ENCODE results near the gene NPM1. TPM values are rescaled to one million over a fixed set of nuclear protein-coding genes. Genes with fewer than 3 reads are reported as not detected.
"Not testable (repeated sequence)": the region's sequence is repeated elsewhere in the genome, so short reads cannot be mapped to it uniquely, and the experiment has no call there.

The NPM1 gene
- total RNA-seq, 1 experiment from 2014 or later, result 1,998 TPM

GRCh38 chr5:171355302-171355724 lies 32.3 kb upstream of the NPM1 start:
- TF ChIP-seq CTCF (conservative IDR thresholded peaks at IDR 0.05; ENCODE audit: low read depth, low read length) (no peak), EZH2 (IDR thresholded peaks at IDR 0.05; ENCODE audit: borderline replicate concordance, low read depth, low read length, poor library complexity, severe bottlenecking) (no peak)
- no peaks in the 10 kb centered on the region for H3K4me1 ChIP-seq (ENCODE audit: insufficient read depth, low read length, poor library complexity, severe bottlenecking)
- DNase-seq (ENCODE audit: low spot score), result no peak
- H3K27ac ChIP-seq (ENCODE audit: low read depth, low read length, poor library complexity, severe bottlenecking), result no peak overlapping the region
- H3K4me3 ChIP-seq (ENCODE audit: low read depth, low read length, poor library complexity, severe bottlenecking), result no peak overlapping the region
- POLR2A ChIA-PET (ENCODE audit: low non-redundant PET), result no interaction called here
- no TSS peak for BruUV-seq (replicated peaks)
- H3K36me3 ChIP-seq (ENCODE audit: insufficient read depth, low read length, poor library complexity, severe bottlenecking), result no peaks in the 10 kb centered on the region
- no peaks in the 10 kb centered on the region for H3K27me3 ChIP-seq (replicated peaks; ENCODE audit: insufficient read depth, low read depth, low read length, poor library complexity)
- CTCF ChIA-PET, result no interaction called here
- no peaks in the 10 kb centered on the region for H3K9me3 ChIP-seq (ENCODE audit: low read depth, low read length, poor library complexity, severe bottlenecking)
- intact Hi-C loops (cut with micrococcal nuclease; ENCODE audit: unreplicated experiment), result no loop called here

- no peak for DNase-seq (ENCODE audit: low spot score)
- ChIA-PET CTCF (no interaction called here), POLR2A (ENCODE audit: low non-redundant PET) (no interaction called here)
- no peaks in the 10 kb centered on the region for H3K9me3 ChIP-seq (ENCODE audit: low read depth, low read length, poor library complexity, severe bottlenecking)
- H3K4me1 ChIP-seq (ENCODE audit: insufficient read depth, low read length, poor library complexity, severe bottlenecking), result no peaks in the 10 kb centered on the region
- no peaks in the 10 kb centered on the region for H3K36me3 ChIP-seq (ENCODE audit: insufficient read depth, low read length, poor library complexity, severe bottlenecking)
- intact Hi-C loops (cut with micrococcal nuclease; ENCODE audit: unreplicated experiment), result no loop called here
- H3K27me3 ChIP-seq (replicated peaks; ENCODE audit: insufficient read depth, low read depth, low read length, poor library complexity), result no peaks in the 10 kb centered on the region
- no TSS peak for BruUV-seq (replicated peaks)
- no peak overlapping the region for H3K27ac ChIP-seq (ENCODE audit: low read depth, low read length, poor library complexity, severe bottlenecking)
- H3K4me3 ChIP-seq (ENCODE audit: low read depth, low read length, poor library complexity, severe bottlenecking), result no peak overlapping the region
- no peak for TF ChIP-seq EZH2 (IDR thresholded peaks at IDR 0.05; ENCODE audit: borderline replicate concordance, low read depth, low read length, poor library complexity, severe bottlenecking)
- TF ChIP-seq CTCF (conservative IDR thresholded peaks at IDR 0.05; ENCODE audit: low read depth, low read length), result no peak
Measured at GRCh38 chr5:171357843-171358242, 29.8 kb upstream of the NPM1 start.

GRCh38 chr5:171361151-171361550 lies 26.5 kb upstream of the NPM1 start:
- H3K4me3 ChIP-seq (ENCODE audit: low read depth, low read length, poor library complexity, severe bottlenecking); BruUV-seq (replicated peaks); H3K36me3 ChIP-seq (ENCODE audit: insufficient read depth, low read length, poor library complexity, severe bottlenecking); intact Hi-C loops (cut with micrococcal nuclease; ENCODE audit: unreplicated experiment); H3K9me3 ChIP-seq (ENCODE audit: low read depth, low read length, poor library complexity, severe bottlenecking); H3K4me1 ChIP-seq (ENCODE audit: insufficient read depth, low read length, poor library complexity, severe bottlenecking); POLR2A ChIA-PET (ENCODE audit: low non-redundant PET); H3K27me3 ChIP-seq (replicated peaks; ENCODE audit: insufficient read depth, low read depth, low read length, poor library complexity); CTCF ChIA-PET; H3K27ac ChIP-seq (ENCODE audit: low read depth, low read length, poor library complexity, severe bottlenecking); DNase-seq (ENCODE audit: low spot score): not testable (repeated sequence)

GRCh38 chr5:171363249-171363648 lies 24.4 kb upstream of the NPM1 start:
- H3K36me3 ChIP-seq (ENCODE audit: insufficient read depth, low read length, poor library complexity, severe bottlenecking); H3K9me3 ChIP-seq (ENCODE audit: low read depth, low read length, poor library complexity, severe bottlenecking); POLR2A ChIA-PET (ENCODE audit: low non-redundant PET); H3K4me3 ChIP-seq (ENCODE audit: low read depth, low read length, poor library complexity, severe bottlenecking); DNase-seq (ENCODE audit: low spot score); BruUV-seq (replicated peaks); H3K27ac ChIP-seq (ENCODE audit: low read depth, low read length, poor library complexity, severe bottlenecking); H3K4me1 ChIP-seq (ENCODE audit: insufficient read depth, low read length, poor library complexity, severe bottlenecking); intact Hi-C loops (cut with micrococcal nuclease; ENCODE audit: unreplicated experiment); H3K27me3 ChIP-seq (replicated peaks; ENCODE audit: insufficient read depth, low read depth, low read length, poor library complexity); CTCF ChIA-PET: not testable (repeated sequence)
